Measurements from ENCODE around the gene SMG6.

- no peak for TF ChIP-seq FOXJ3 (CRISPR knock-in tag; IDR thresholded peaks at IDR 0.05)
- TF ChIP-seq CTCF (IDR thresholded peaks at IDR 0.05), result peak; percentile 96
- no peak for TF ChIP-seq USF1 (IDR thresholded peaks at IDR 0.05; ENCODE audit: borderline replicate concordance, low read depth)
- no peak for TF ChIP-seq REST (IDR thresholded peaks at IDR 0.05; ENCODE audit: low read depth, low read length)
- no peak for TF ChIP-seq RXRA (IDR thresholded peaks at IDR 0.05; ENCODE audit: borderline replicate concordance, low read depth)
- TF ChIP-seq EP300 (IDR thresholded peaks at IDR 0.05; ENCODE audit: borderline replicate concordance in 1 of 2, low read depth in 1 of 2, low read length in 1 of 2), result no peak
- TF ChIP-seq FOXM1 (IDR thresholded peaks at IDR 0.05; ENCODE audit: low read depth), result no peak
These were observed 58.8 kb downstream of the SMG6 start for GRCh38 chr17:2244545-2245525.
